Neural progenitor cell (in vitro differentiated cells): ENCODE measurements around the gene TEKTIP1.

Source experiments
- CTCF ChIP-seq: fragments of 200-600 bp; sonication (generic); IDR thresholded peaks from 2 replicates; pipeline ENCODE4 v1.5.1; 2017; ENCODE audit warnings: antibody characterized with exemption, mild to moderate bottlenecking
- EZH2 ChIP-seq: fragments of 200-600 bp; sonication (generic); IDR thresholded peaks from 2 replicates; pipeline ENCODE4 v1.6.1; 2017; ENCODE audit warnings: antibody characterized with exemption, mild to moderate bottlenecking, moderate library complexity
- EZH2phosphoT487 ChIP-seq: fragments of 200-600 bp; sonication (generic); IDR thresholded peaks from 2 replicates; pipeline ENCODE4 v1.6.1; 2017; ENCODE audit warnings: antibody characterized with exemption

DNA sequence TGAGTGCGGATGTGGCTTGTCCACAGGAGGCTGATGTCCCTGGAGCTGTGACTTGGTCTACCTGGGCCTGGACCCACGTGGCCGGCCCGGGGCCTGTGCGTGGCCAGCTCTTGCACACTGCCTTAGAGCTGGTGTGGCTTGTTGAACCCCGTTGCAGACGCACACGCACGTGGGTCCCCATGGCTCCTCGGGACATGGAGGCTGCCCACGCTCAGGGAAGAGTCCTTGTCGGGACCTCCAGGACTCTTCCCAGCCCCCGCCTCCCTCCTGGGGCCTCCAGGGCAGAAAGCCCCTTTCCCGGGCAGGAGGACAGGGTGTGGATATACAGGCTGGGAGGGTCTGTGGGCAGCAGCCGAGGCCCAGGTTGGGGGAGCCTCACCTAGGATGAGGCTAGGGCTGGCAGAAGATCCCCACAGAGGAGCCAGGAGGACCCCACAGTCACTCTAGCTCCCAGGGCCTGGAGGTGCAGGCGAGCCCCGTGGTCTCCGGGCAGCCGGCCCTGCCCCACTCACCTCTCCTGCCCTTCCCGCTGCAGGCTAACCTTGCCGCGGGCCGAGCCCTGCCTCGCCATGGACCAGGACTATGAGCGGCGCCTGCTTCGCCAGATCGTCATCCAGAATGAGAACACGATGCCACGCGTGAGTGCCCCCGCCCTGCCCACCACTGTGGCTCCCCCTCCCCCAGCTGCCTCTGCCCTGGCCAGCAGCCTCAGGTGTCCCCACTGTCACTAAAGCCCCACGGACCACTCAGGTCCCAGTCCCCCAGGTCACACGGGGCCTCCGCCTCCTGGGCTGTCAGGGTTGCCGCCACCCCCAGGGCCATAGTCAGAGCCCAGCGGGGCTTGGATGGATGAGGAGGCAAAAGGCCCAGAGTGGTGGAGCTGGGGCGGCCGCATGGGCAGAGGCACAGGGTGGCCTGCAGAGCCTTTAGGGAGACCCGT is 16.3 kb upstream of the TEKTIP1 start:
- TF ChIP-seq CTCF (no peak), EZH2phosphoT487 (no peak), EZH2 (no peak)
